Osteocyte (in vitro differentiated cells): ENCODE measurements around the gene OSBPL3. TPM values are rescaled to one million over a fixed set of nuclear protein-coding genes. Genes with fewer than 3 reads are reported as not detected.

Experiments used
- DNase-seq: peaks from one replicate; pipeline ENCODE4 v3.0.0; 2021; ENCODE audit warnings: mixed read lengths; ENCODE audit not compliant: unreplicated experiment; ENCODE audit errors: extremely low spot score
- H3K27ac Mint-ChIP-seq: one replicate; pipeline ENCODE4 v1.8.0; 2021; ENCODE audit warnings: mild to moderate bottlenecking, mixed read lengths; ENCODE audit not compliant: unreplicated experiment
- H3K27me3 Mint-ChIP-seq: one replicate; pipeline ENCODE4 v1.8.0; 2021; ENCODE audit warnings: mixed read lengths; ENCODE audit not compliant: unreplicated experiment
- H3K36me3 Mint-ChIP-seq: one replicate; pipeline ENCODE4 v1.8.0; 2021; ENCODE audit warnings: mixed read lengths; ENCODE audit not compliant: unreplicated experiment
- H3K4me1 Mint-ChIP-seq: one replicate; pipeline ENCODE4 v1.8.0; 2021; ENCODE audit warnings: mixed read lengths; ENCODE audit not compliant: unreplicated experiment
- H3K4me3 Mint-ChIP-seq: one replicate; pipeline ENCODE4 v1.8.0; 2021; ENCODE audit warnings: mild to moderate bottlenecking, moderate library complexity, mixed read lengths; ENCODE audit not compliant: unreplicated experiment
- H3K9me3 Mint-ChIP-seq: one replicate; pipeline ENCODE4 v1.8.0; 2021; ENCODE audit warnings: mixed read lengths; ENCODE audit not compliant: unreplicated experiment
- CTCF ChIP-seq: fragments of 200-600 bp; sonication (generic); IDR thresholded peaks from 2 replicates; pipeline ENCODE4 v1.5.0; 2021; ENCODE audit warnings: antibody characterized with exemption, mild to moderate bottlenecking, moderate library complexity
- total RNA-seq: library from RNA; stranded (reverse); gene quantifications from 2 replicates; pipeline ENCODE4 v1.2.1, GENCODE V29; 2021

Gene OSBPL3
- total RNA-seq, 1 donor from 2014 or later = 8.0 TPM

GRCh38 chr7:24884401-24884800 is 95.6 kb downstream of the OSBPL3 start:
- DNase-seq = peak; percentile 51
- Mint-ChIP-seq H3K27me3 (no peaks in the 10 kb centered on the region), H3K9me3 (no peaks in the 10 kb centered on the region), H3K36me3 (peaks cover 4% of the 10 kb centered on the region), H3K27ac (no peak overlapping the region), H3K4me3 (no peak overlapping the region), H3K4me1 (peaks cover 11% of the 10 kb centered on the region)
- no peak for TF ChIP-seq CTCF

GRCh38 chr7:24883622-24884013 is 96.4 kb downstream of the OSBPL3 start:
- H3K27me3 Mint-ChIP-seq = no peaks in the 10 kb centered on the region
- H3K4me3 Mint-ChIP-seq = no peak overlapping the region

GRCh38 chr7:24882989-24883621 is 96.9 kb downstream of the OSBPL3 start:
- DNase-seq = no peak
- peaks cover 11% of the 10 kb centered on the region for H3K4me1 Mint-ChIP-seq

More at GRCh38 chr7:24883622-24884013, 96.4 kb downstream of the OSBPL3 start:
- Mint-ChIP-seq H3K4me1 (peaks cover 11% of the 10 kb centered on the region), H3K9me3 (no peaks in the 10 kb centered on the region), H3K36me3 (peaks cover 4% of the 10 kb centered on the region), H3K27ac (no peak overlapping the region)
- no peak for DNase-seq
- TF ChIP-seq CTCF = no peak

GRCh38 chr7:24881623-24882022 is 98.4 kb downstream of the OSBPL3 start:
- no peaks in the 10 kb centered on the region for H3K9me3 Mint-ChIP-seq
- peaks cover 4% of the 10 kb centered on the region for H3K36me3 Mint-ChIP-seq
- peaks cover 11% of the 10 kb centered on the region for H3K4me1 Mint-ChIP-seq
- no peak for TF ChIP-seq CTCF
- no peak for DNase-seq
- H3K4me3 Mint-ChIP-seq = no peak overlapping the region
- H3K27ac Mint-ChIP-seq = no peak overlapping the region
- H3K27me3 Mint-ChIP-seq = no peaks in the 10 kb centered on the region

More at GRCh38 chr7:24882989-24883621, 96.9 kb downstream of the OSBPL3 start:
- H3K9me3 Mint-ChIP-seq = no peaks in the 10 kb centered on the region
- no peak for TF ChIP-seq CTCF
- peaks cover 4% of the 10 kb centered on the region for H3K36me3 Mint-ChIP-seq
- no peaks in the 10 kb centered on the region for H3K27me3 Mint-ChIP-seq
- H3K27ac Mint-ChIP-seq = no peak overlapping the region
- H3K4me3 Mint-ChIP-seq = no peak overlapping the region

GRCh38 chr7:24880886-24881285 is 99.1 kb downstream of the OSBPL3 start:
- H3K36me3 Mint-ChIP-seq = peaks cover 4% of the 10 kb centered on the region
- DNase-seq = no peak
- H3K9me3 Mint-ChIP-seq = no peaks in the 10 kb centered on the region
- no peaks in the 10 kb centered on the region for H3K27me3 Mint-ChIP-seq
- no peak overlapping the region for H3K27ac Mint-ChIP-seq
- peaks cover 11% of the 10 kb centered on the region for H3K4me1 Mint-ChIP-seq
- TF ChIP-seq CTCF = no peak
- H3K4me3 Mint-ChIP-seq = no peak overlapping the region
